RWPE2 (cell line): ENCODE measurements around the gene CTSZ.
A peak's percentile ranks its signal among the peaks of the same experiment; 100 is the strongest.
"Not testable (repeated sequence)": the region's sequence is repeated elsewhere in the genome, so short reads cannot be mapped to it uniquely, and the experiment has no call there.

ENCODE experiments used
- ATAC-seq: fragments of 200-7000 bp; cut with Tn5 transposase; 3 replicates; pipeline ENCODE4 v1.9.1; 2021; ENCODE audit warnings: low read depth
- DNase-seq: peaks from one replicate; pipeline ENCODE4 v3.0.0-alpha.2; 2020; ENCODE audit warnings: low spot score
- H3K27ac ChIP-seq: fragments of 450-650 bp; 2 replicates; pipeline ENCODE4 v1.5.1; 2017; ENCODE audit warnings: mild to moderate bottlenecking; ENCODE audit not compliant: poor library complexity, severe bottlenecking
- H3K27me3 ChIP-seq: fragments of 250-450 bp; sonication (Bioruptor Pico); 2 replicates; pipeline ENCODE4 v1.5.1; 2021; ENCODE audit warnings: mild to moderate bottlenecking, moderate library complexity; ENCODE audit not compliant: insufficient read depth, poor library complexity, severe bottlenecking
- H3K36me3 ChIP-seq: fragments of 250-450 bp; sonication (Bioruptor Pico); 2 replicates; pipeline ENCODE4 v1.5.1; 2020; ENCODE audit warnings: low read depth, mild to moderate bottlenecking, moderate library complexity
- H3K4me1 ChIP-seq: fragments of 250-450 bp; sonication (Bioruptor Pico); 2 replicates; pipeline ENCODE4 v1.5.1; 2021; ENCODE audit warnings: mild to moderate bottlenecking, moderate library complexity; ENCODE audit not compliant: insufficient read depth, poor library complexity, severe bottlenecking
- H3K4me3 ChIP-seq: fragments of 250-450 bp; sonication (Bioruptor Pico); 2 replicates; pipeline ENCODE4 v1.5.1; 2021; ENCODE audit warnings: mild to moderate bottlenecking, moderate library complexity; ENCODE audit not compliant: severe bottlenecking
- H3K9me3 ChIP-seq: fragments of 250-450 bp; sonication (Bioruptor Pico); 2 replicates; pipeline ENCODE4 v1.5.1; 2021; ENCODE audit warnings: mild to moderate bottlenecking, moderate library complexity; ENCODE audit not compliant: severe bottlenecking
- CTCF ChIP-seq: fragments of 450-650 bp; IDR thresholded peaks from one replicate; pipeline ENCODE4 v1.5.1; 2017; ENCODE audit warnings: mild to moderate bottlenecking, moderate library complexity; ENCODE audit not compliant: poor library complexity, severe bottlenecking

The CTSZ gene

GRCh38 chr20:59014680-59015389, 7.8 kb upstream of the CTSZ start:
- no peaks in the 10 kb centered on the region for H3K36me3 ChIP-seq
- ATAC-seq (no peak), DNase-seq (peak; percentile 77)
- H3K27ac ChIP-seq, result no peak overlapping the region
- TF ChIP-seq CTCF, result no peak
- H3K27me3 ChIP-seq, result no peaks in the 10 kb centered on the region
- no peaks in the 10 kb centered on the region for H3K9me3 ChIP-seq
- H3K4me3 ChIP-seq, result no peak overlapping the region
- H3K4me1 ChIP-seq, result peaks cover 26% of the 10 kb centered on the region

- H3K36me3 ChIP-seq, result no peaks in the 10 kb centered on the region
- no peaks in the 10 kb centered on the region for H3K9me3 ChIP-seq
- no peak overlapping the region for H3K4me3 ChIP-seq
- ATAC-seq (no peak), DNase-seq (peak; percentile 60)
- no peak for TF ChIP-seq CTCF
- peaks cover 26% of the 10 kb centered on the region for H3K4me1 ChIP-seq
- H3K27ac ChIP-seq, result no peak overlapping the region
- H3K27me3 ChIP-seq, result no peaks in the 10 kb centered on the region
Observed at GRCh38 chr20:59013959-59014608, 7.0 kb upstream of the CTSZ start.

- no peaks in the 10 kb centered on the region for H3K36me3 ChIP-seq
- H3K4me3 ChIP-seq, result no peak overlapping the region
- H3K9me3 ChIP-seq, result no peaks in the 10 kb centered on the region
- peaks cover 26% of the 10 kb centered on the region for H3K4me1 ChIP-seq
- no peaks in the 10 kb centered on the region for H3K27me3 ChIP-seq
- no peak for ATAC-seq
- DNase-seq, result peak; percentile 71
- TF ChIP-seq CTCF, result no peak
- H3K27ac ChIP-seq, result no peak overlapping the region
Observed at GRCh38 chr20:59013031-59013951, 6.2 kb upstream of the CTSZ start.

GRCh38 chr20:59011874-59012157, 4.8 kb upstream of the CTSZ start:
- H3K27me3 ChIP-seq, H3K4me3 ChIP-seq, H3K9me3 ChIP-seq, ATAC-seq, H3K36me3 ChIP-seq: not testable (repeated sequence)
- Histone ChIP-seq H3K27ac (peak overlapping the region; percentile 69), H3K4me1 (peaks cover 27% of the 10 kb centered on the region)
- DNase-seq, result peak; percentile 29

GRCh38 chr20:59010995-59011873, 4.2 kb upstream of the CTSZ start:
- H3K4me1 ChIP-seq, result peaks cover 22% of the 10 kb centered on the region
- H3K4me3 ChIP-seq, result no peak overlapping the region
- no peak for TF ChIP-seq CTCF
- DNase-seq, result peak; percentile 89
- peak overlapping the region; percentile 69 for H3K27ac ChIP-seq
- no peaks in the 10 kb centered on the region for H3K36me3 ChIP-seq
- ATAC-seq, result peak; percentile 68
- H3K9me3 ChIP-seq, result no peaks in the 10 kb centered on the region
- H3K27me3 ChIP-seq, result no peaks in the 10 kb centered on the region
